HG03457 (cell line): ENCODE results near the gene AMER3.

Experiments used
- ATAC-seq: cut with Tn5 transposase; IDR thresholded peaks from one replicate; pipeline ENCODE4 v1.9.1; 2021; ENCODE audit warnings: moderate number of reproducible peaks; ENCODE audit not compliant: unreplicated experiment

Gene AMER3

GRCh38 chr2:130754811-130755210, 529 bp upstream of the AMER3 start:
- ATAC-seq: no peak

GRCh38 chr2:130756053-130756873, 923 bp downstream of the AMER3 start:
- ATAC-seq: no peak

- no peak for ATAC-seq
Observed at GRCh38 chr2:130756874-130757668, 1.7 kb downstream of the AMER3 start.

- ATAC-seq: no peak
Observed at GRCh38 chr2:130759906-130760753, 4.8 kb downstream of the AMER3 start.

GRCh38 chr2:130760754-130761751, 5.7 kb downstream of the AMER3 start:
- no peak for ATAC-seq

GRCh38 chr2:130762031-130762909, 6.9 kb downstream of the AMER3 start:
- ATAC-seq: no peak

- no peak for ATAC-seq
Observed at GRCh38 chr2:130762910-130763385, 7.6 kb downstream of the AMER3 start.

- no peak for ATAC-seq
Observed at GRCh38 chr2:130763405-130763804, 8.1 kb downstream of the AMER3 start.

GRCh38 chr2:130764035-130764820, 8.9 kb downstream of the AMER3 start:
- ATAC-seq: no peak

GRCh38 chr2:130764821-130765115, 9.4 kb downstream of the AMER3 start:
- ATAC-seq: no peak

- no peak for ATAC-seq
Observed at GRCh38 chr2:130765464-130765863, 10.1 kb downstream of the AMER3 start.

- ATAC-seq: no peak
Observed at GRCh38 chr2:130766037-130766436, 10.7 kb downstream of the AMER3 start.

- ATAC-seq: no peak
Observed at GRCh38 chr2:130766711-130767407, 11.5 kb downstream of the AMER3 start.

GRCh38 chr2:130767408-130767775, 12.1 kb downstream of the AMER3 start:
- no peak for ATAC-seq

- ATAC-seq: no peak
Observed at GRCh38 chr2:130768191-130768855, 13.0 kb downstream of the AMER3 start.

GRCh38 chr2:130769343-130769907, 14.1 kb downstream of the AMER3 start:
- no peak for ATAC-seq

GRCh38 chr2:130776550-130776949, 21.2 kb downstream of the AMER3 start:
- ATAC-seq: no peak
